GM12878 (cell line): ENCODE data around the gene APOBEC3C.
"Not testable (repeated sequence)": the region's sequence is repeated elsewhere in the genome, so short reads cannot be mapped to it uniquely, and the experiment has no call there.

Experiments used
- EZH2 ChIP-seq: IDR thresholded peaks from 2 replicates; pipeline ENCODE4 v1.6.1; 2012; ENCODE audit warnings: low read depth, mild to moderate bottlenecking, control low read depth, inconsistent platforms, low read length, borderline replicate concordance; ENCODE audit not compliant: control insufficient read depth
- RAD21 ChIP-seq: IDR thresholded peaks from 2 replicates; pipeline ENCODE4 v1.6.1; 2011; ENCODE audit warnings: mild to moderate bottlenecking, low read depth, low read length, moderate library complexity; ENCODE audit not compliant: insufficient read depth
- RFX5 ChIP-seq: IDR thresholded peaks from 2 replicates; pipeline ENCODE4 v1.6.1; 2011; ENCODE audit warnings: low read depth, low read length, improper control_type of control experiment
- SPI1 ChIP-seq: IDR thresholded peaks from 2 replicates; pipeline ENCODE4 v1.6.1; 2011; ENCODE audit warnings: low read depth, mild to moderate bottlenecking, low read length, moderate library complexity, borderline replicate concordance; ENCODE audit not compliant: insufficient read depth

- TF ChIP-seq EZH2, SPI1, RFX5, RAD21: not testable (repeated sequence)
Observed at GRCh38 chr22:39040155-39040537, 26.1 kb downstream of the APOBEC3C start.
